ENCODE data around the gene UIMC1. TPM values are rescaled to one million over a fixed set of nuclear protein-coding genes. Genes with fewer than 3 reads are reported as not detected.

UIMC1 gene
- total and polyA plus RNA-seq, 2 donors (not counting 1 experiment from before 2014, with no cell fraction given), result 49.2 to 98.1 TPM

GRCh38 chr5:176915906-176916305 is 90.7 kb downstream of the UIMC1 start:
- Histone ChIP-seq H3K4me1 (ENCODE audit: control insufficient read depth in 2 of 2, insufficient read depth in 2 of 2, low read length in 2 of 2) (no peaks in the 10 kb centered on the region), H3K4me2 (replicated peaks; ENCODE audit: low read depth, low read length, poor library complexity, severe bottlenecking) (no peak overlapping the region), H3K4me3 (ENCODE audit: control extremely low read depth in 1 of 5, extremely low read depth in 1 of 5, insufficient read depth in 1 of 5, low read depth in 2 of 5, low read length in 4 of 5) (no peak overlapping the region), H3K9me3 (ENCODE audit: control extremely low read depth in 1 of 3, control insufficient read depth in 2 of 3, insufficient read depth in 1 of 3, low read length in 2 of 3) (no peaks in the 10 kb centered on the region), H4K20me1 (ENCODE audit: control insufficient read depth, insufficient read depth, low read length, poor library complexity, severe bottlenecking) (peaks cover 8% of the 10 kb centered on the region), H3K27me3 (replicated peaks in 1 of 4; ENCODE audit: control extremely low read depth in 1 of 4, control insufficient read depth in 3 of 4, insufficient read depth in 4 of 4, low read length in 3 of 4) (no peaks in the 10 kb centered on the region), H3K9ac (ENCODE audit: low read length) (no peak overlapping the region), H3K79me2 (ENCODE audit: control insufficient read depth, insufficient read depth, low read length) (peaks cover 3% of the 10 kb centered on the region), H2AFZ (ENCODE audit: insufficient read depth, low read depth, low read length, poor library complexity, severe bottlenecking) (no peak overlapping the region), H3K27ac (ENCODE audit: low read length in 2 of 2) (no peak overlapping the region), H3K36me3 (replicated peaks in 1 of 2; ENCODE audit: control extremely low read depth in 1 of 2, control insufficient read depth in 1 of 2, extremely low read depth in 1 of 2, insufficient read depth in 2 of 2, low read length in 1 of 2) (peaks cover 18 to 42% of the 10 kb centered on the region in 2 experiments)
- Mint-ChIP-seq H3K27ac (no peak overlapping the region), H3K9me3 (ENCODE audit: insufficient read depth) (no peaks in the 10 kb centered on the region), H3K4me1 (no peaks in the 10 kb centered on the region), H3K27me3 (no peaks in the 10 kb centered on the region), H3K4me3 (no peak overlapping the region)
- TF ChIP-seq EZH2 (IDR thresholded peaks at IDR 0.05; ENCODE audit: borderline replicate concordance, insufficient read depth, low read depth, low read length, poor library complexity, severe bottlenecking), result no peak
- TF ChIP-seq CTCF (IDR thresholded peaks at IDR 0.05), result no peak
- CTCF ChIA-PET, result interaction anchor here (1.4 kb wide), 1 partner anchor 255 kb away, joined by 4 read pairs; no protein-coding TSS in a partner anchor
- ATAC-seq (ENCODE audit: low read depth), result no peak
- POLR2A ChIA-PET, result interaction anchor here (0.7 kb wide), 1 partner anchor 194 kb away, joined by 8 read pairs; no protein-coding TSS in a partner anchor
- intact Hi-C loops (cut with micrococcal nuclease), result no loop called here
- no CpG with 5 or more reads among the region's 2 CpGs for WGBS (ENCODE audit: insufficient coverage)
- DNase-seq, result no peak

- H3K4me1 ChIP-seq (ENCODE audit: control insufficient read depth in 2 of 2, insufficient read depth in 2 of 2, low read length in 2 of 2), result no peaks in the 10 kb centered on the region
Measured at GRCh38 chr5:176912115-176912514, 94.5 kb downstream of the UIMC1 start.

More at GRCh38 chr5:176912115-176912514, 94.5 kb downstream of the UIMC1 start:
- Histone ChIP-seq H3K4me3 (ENCODE audit: control extremely low read depth in 1 of 5, extremely low read depth in 1 of 5, insufficient read depth in 1 of 5, low read depth in 2 of 5, low read length in 4 of 5) (no peak overlapping the region), H3K9ac (ENCODE audit: low read length) (no peak overlapping the region), H2AFZ (ENCODE audit: insufficient read depth, low read depth, low read length, poor library complexity, severe bottlenecking) (no peak overlapping the region), H3K4me2 (replicated peaks; ENCODE audit: low read depth, low read length, poor library complexity, severe bottlenecking) (no peak overlapping the region), H3K27me3 (replicated peaks in 1 of 4; ENCODE audit: control extremely low read depth in 1 of 4, control insufficient read depth in 3 of 4, insufficient read depth in 4 of 4, low read length in 3 of 4) (no peaks in the 10 kb centered on the region), H3K9me3 (ENCODE audit: control extremely low read depth in 1 of 3, control insufficient read depth in 2 of 3, insufficient read depth in 1 of 3, low read length in 2 of 3) (no peaks in the 10 kb centered on the region), H3K27ac (ENCODE audit: low read length in 2 of 2) (no peak overlapping the region), H4K20me1 (ENCODE audit: control insufficient read depth, insufficient read depth, low read length, poor library complexity, severe bottlenecking) (peaks cover 12% of the 10 kb centered on the region), H3K79me2 (ENCODE audit: control insufficient read depth, insufficient read depth, low read length) (no peaks in the 10 kb centered on the region), H3K36me3 (replicated peaks in 1 of 2; ENCODE audit: control extremely low read depth in 1 of 2, control insufficient read depth in 1 of 2, extremely low read depth in 1 of 2, insufficient read depth in 2 of 2, low read length in 1 of 2) (peaks cover 21 to 64% of the 10 kb centered on the region in 2 experiments)
- TF ChIP-seq EZH2 (IDR thresholded peaks at IDR 0.05; ENCODE audit: borderline replicate concordance, insufficient read depth, low read depth, low read length, poor library complexity, severe bottlenecking) (no peak), CTCF (IDR thresholded peaks at IDR 0.05) (no peak)
- no peak for DNase-seq
- POLR2A ChIA-PET, result no interaction called here
- CTCF ChIA-PET, result no interaction called here
- WGBS (ENCODE audit: insufficient coverage), result no CpG with 5 or more reads among the region's 2 CpGs
- ATAC-seq (ENCODE audit: low read depth), result no peak
- Mint-ChIP-seq H3K27me3 (no peaks in the 10 kb centered on the region), H3K27ac (no peak overlapping the region), H3K9me3 (ENCODE audit: insufficient read depth) (no peaks in the 10 kb centered on the region), H3K4me3 (no peak overlapping the region), H3K4me1 (no peaks in the 10 kb centered on the region)
- intact Hi-C loops (cut with micrococcal nuclease), result no loop called here

Data from B cell (primary cell).